GM23338 (cell line): ENCODE measurements around the gene ABCG8. TPM values are rescaled to one million over a fixed set of nuclear protein-coding genes. Genes with fewer than 3 reads are reported as not detected.

Source experiments
- ATAC-seq: fragments of 200-7000 bp; cut with Tn5 transposase; 3 replicates; pipeline ENCODE4 v1.9.1; 2020
- DNase-seq: peaks from one replicate; pipeline ENCODE4 v3.0.0-alpha.2; 2015; ENCODE audit warnings: low spot score
- H2AFZ ChIP-seq: fragments of 200-600 bp; sonication (generic); 2 replicates; pipeline ENCODE4 v1.8.0; 2016; ENCODE audit warnings: antibody characterized with exemption, mild to moderate bottlenecking, moderate library complexity
- H3F3A ChIP-seq: fragments of 200-600 bp; sonication (generic); replicated peaks from 2 replicates; pipeline ENCODE4 v1.8.0; 2017; ENCODE audit warnings: antibody characterized with exemption, mixed run types, low read depth
- H3K27ac ChIP-seq: fragments of 200-600 bp; sonication (generic); 2 replicates; pipeline ENCODE4 v1.6.1; 2016; ENCODE audit warnings: low read depth
- H3K27me3 ChIP-seq: fragments of 200-600 bp; sonication (generic); 2 replicates; pipeline ENCODE4 v1.8.0; 2016; ENCODE audit warnings: mild to moderate bottlenecking, mixed run types, moderate library complexity; ENCODE audit not compliant: insufficient read depth
- H3K36me3 ChIP-seq: fragments of 200-600 bp; sonication (generic); 2 replicates; pipeline ENCODE4 v1.8.0; 2016; ENCODE audit warnings: mild to moderate bottlenecking; ENCODE audit not compliant: insufficient read depth
- H3K4me1 ChIP-seq: fragments of 200-600 bp; sonication (generic); 2 replicates; pipeline ENCODE4 v1.8.0; 2016; ENCODE audit warnings: mild to moderate bottlenecking, moderate library complexity; ENCODE audit not compliant: insufficient read depth
- H3K4me2 ChIP-seq: fragments of 200-600 bp; sonication (generic); 2 replicates; pipeline ENCODE4 v1.7.1; 2017; ENCODE audit warnings: mixed run types
- H3K4me3 ChIP-seq: fragments of 200-600 bp; sonication (generic); 2 replicates; pipeline ENCODE4 v1.6.1; 2016; ENCODE audit warnings: mixed run types
- H3K79me2 ChIP-seq: fragments of 200-600 bp; sonication (generic); replicated peaks from 2 replicates; pipeline ENCODE4 v1.8.0; 2017; ENCODE audit warnings: mild to moderate bottlenecking; ENCODE audit not compliant: insufficient read depth
- H3K9me2 ChIP-seq: fragments of 200-600 bp; sonication (generic); 2 replicates; pipeline ENCODE4 v1.8.0; 2017; ENCODE audit not compliant: insufficient read depth
- H4K20me1 ChIP-seq: fragments of 200-600 bp; sonication (generic); replicated peaks from 2 replicates; pipeline ENCODE4 v1.8.0; 2017; ENCODE audit warnings: mild to moderate bottlenecking; ENCODE audit not compliant: insufficient read depth
- H3K27ac Mint-ChIP-seq: 2 replicates; pipeline ENCODE4 v1.8.0; 2020; ENCODE audit warnings: inconsistent platforms, mild to moderate bottlenecking, moderate library complexity, mixed read lengths
- H3K27me3 Mint-ChIP-seq: 3 replicates; pipeline ENCODE4 v1.8.0; 2022; ENCODE audit warnings: low read depth, mild to moderate bottlenecking, moderate library complexity, mixed read lengths, inconsistent platforms; ENCODE audit not compliant: insufficient read depth, poor library complexity
- H3K36me3 Mint-ChIP-seq: 3 replicates; pipeline ENCODE4 v1.8.0; 2021; ENCODE audit warnings: low read depth, mild to moderate bottlenecking, inconsistent platforms, moderate library complexity, mixed read lengths
- H3K4me1 Mint-ChIP-seq: 3 replicates; pipeline ENCODE4 v1.8.0; 2020; ENCODE audit warnings: mild to moderate bottlenecking, inconsistent platforms, mixed read lengths
- H3K4me3 Mint-ChIP-seq: 3 replicates; pipeline ENCODE4 v1.8.0; 2021; ENCODE audit warnings: moderate library complexity, mild to moderate bottlenecking, inconsistent platforms, mixed read lengths
- H3K9me3 Mint-ChIP-seq: 3 replicates; pipeline ENCODE4 v1.8.0; 2020; ENCODE audit warnings: moderate library complexity, mild to moderate bottlenecking, inconsistent platforms, mixed read lengths
- CREB1 ChIP-seq: fragments of 250-450 bp; sonication (Bioruptor Pico); IDR thresholded peaks from 2 replicates; pipeline ENCODE4 v1.5.0; 2020; ENCODE audit warnings: low read depth, mild to moderate bottlenecking, moderate library complexity
- EZH2 ChIP-seq: fragments of 200-600 bp; sonication (generic); IDR thresholded peaks from one replicate; pipeline ENCODE4 v1.8.0; 2017; ENCODE audit warnings: antibody characterized with exemption, mild to moderate bottlenecking, low read depth; ENCODE audit not compliant: unreplicated experiment
- EZH2phosphoT487 ChIP-seq: fragments of 200-600 bp; sonication (generic); IDR thresholded peaks from one replicate; pipeline ENCODE4 v1.8.1; 2018; ENCODE audit warnings: antibody characterized with exemption; ENCODE audit not compliant: unreplicated experiment
- JUNB ChIP-seq: IDR thresholded peaks from one replicate; pipeline ENCODE4 v1.6.1; 2016; ENCODE audit warnings: antibody characterized with exemption; ENCODE audit not compliant: unreplicated experiment
- NANOG ChIP-seq: IDR thresholded peaks from 2 replicates; pipeline ENCODE4 v1.6.1; 2016; ENCODE audit warnings: antibody characterized with exemption, borderline replicate concordance
- POLR2AphosphoS5 ChIP-seq: IDR thresholded peaks from 2 replicates; pipeline ENCODE4 v1.6.1; 2016; ENCODE audit warnings: antibody characterized with exemption, low read depth
- STAT1 ChIP-seq: IDR thresholded peaks from one replicate; pipeline ENCODE4 v1.6.1; 2016; ENCODE audit warnings: antibody characterized with exemption; ENCODE audit not compliant: unreplicated experiment
- ZNF114 ChIP-seq: fragments of 250-450 bp; sonication (Bioruptor Pico); IDR thresholded peaks from 2 replicates; pipeline ENCODE4 v1.5.0; 2020; ENCODE audit warnings: mild to moderate bottlenecking, moderate library complexity
- ZNF331 ChIP-seq: fragments of 250-450 bp; sonication (Bioruptor Pico); IDR thresholded peaks from 2 replicates; pipeline ENCODE4 v1.5.0; 2020; ENCODE audit warnings: low read depth, mild to moderate bottlenecking, moderate library complexity
- polyA plus RNA-seq: library from polyadenylated mRNA; unstranded; fragments of >200 nt; fragmentation: Nextera tagmentation; extraction: Ambion mirVana; gene quantifications from 2 replicates; pipeline ENCODE4 v1.2.1, GENCODE V29; 2016
- total RNA-seq: library from RNA; depleted of rRNA; stranded (reverse); fragments of >200 nt; shearing (Covaris generic); gene quantifications from 2 replicates; pipeline ENCODE4 v1.2.3, GENCODE V29; 2014
- TF ChIP-seq, protein P1 (sequence below): fragments of 250-450 bp; sonication (Bioruptor Pico); IDR thresholded peaks from 2 replicates; pipeline ENCODE4 v1.5.0; 2020; ENCODE audit warnings: mild to moderate bottlenecking, moderate library complexity
- TF ChIP-seq, protein P2 (sequence below): IDR thresholded peaks from 2 replicates; pipeline ENCODE4 v1.6.1; 2016; ENCODE audit warnings: antibody characterized with exemption
- TF ChIP-seq, protein P3 (sequence below): IDR thresholded peaks from one replicate; pipeline ENCODE4 v1.6.1; 2018; ENCODE audit warnings: antibody characterized with exemption; ENCODE audit not compliant: unreplicated experiment
- TF ChIP-seq, protein P4 (sequence below), 2 experiments: fragments of 200-600 bp in 1 of 2; sonication (generic) in 1 of 2; conservative IDR thresholded peaks; 2 replicates each; pipeline versions ENCODE4 v1.5.1 to v1.6.1; 2016 to 2017; ENCODE audit warnings: antibody characterized with exemption in 2 of 2, low read depth in 2 of 2, mild to moderate bottlenecking in 2 of 2, moderate library complexity in 1 of 2

The ABCG8 gene
- total and polyA plus RNA-seq, 2 experiments from 2014 or later, result 0.19 to 0.35 TPM

DNA sequence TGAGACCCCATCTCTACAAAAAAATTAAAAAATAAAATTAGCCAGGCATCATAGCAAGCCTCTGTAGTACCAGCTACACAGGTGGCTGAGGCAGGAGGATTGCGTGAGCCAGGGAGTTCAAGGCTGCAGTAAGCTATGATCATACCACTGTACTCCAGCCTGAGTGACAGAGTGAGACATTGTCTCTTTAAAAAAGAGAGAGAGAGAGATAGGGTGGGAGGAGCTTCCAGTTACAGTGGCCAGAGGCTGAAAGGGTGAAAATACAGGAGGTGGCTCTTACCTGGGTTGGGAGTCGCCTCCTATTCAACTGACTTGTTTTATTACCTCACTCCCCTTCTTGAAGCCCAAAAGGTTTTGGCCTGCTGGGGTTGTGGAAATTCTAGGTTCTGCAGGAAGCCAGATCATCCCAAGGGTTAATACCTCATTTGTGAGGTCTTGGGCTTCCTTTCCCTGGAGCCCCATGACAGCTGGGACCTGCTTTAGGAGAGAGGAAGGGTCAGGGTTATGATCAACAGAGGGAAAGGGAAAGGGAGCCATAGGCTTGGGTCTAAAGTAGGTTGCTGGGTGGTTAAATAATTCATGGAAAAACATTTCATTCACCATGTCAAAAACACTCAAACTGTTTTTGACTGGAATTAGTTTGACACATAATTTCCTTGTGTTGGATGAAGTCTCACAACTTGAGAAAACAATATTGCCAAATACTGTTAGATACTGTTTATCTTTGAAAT lies 47.6 kb upstream of the ABCG8 start:
- ATAC-seq, result no peak
- Histone ChIP-seq H3K4me1 (no peaks in the 10 kb centered on the region), H3K4me3 (no peak overlapping the region), H3K36me3 (no peaks in the 10 kb centered on the region), H3K79me2 (no peaks in the 10 kb centered on the region), H3F3A (no peaks in the 10 kb centered on the region), H3K9me2 (no peaks in the 10 kb centered on the region), H4K20me1 (no peaks in the 10 kb centered on the region), H3K27ac (no peak overlapping the region), H3K4me2 (no peak overlapping the region), H2AFZ (no peak overlapping the region), H3K27me3 (no peaks in the 10 kb centered on the region)
- Mint-ChIP-seq H3K4me1 (no peaks in the 10 kb centered on the region), H3K36me3 (no peaks in the 10 kb centered on the region), H3K27me3 (no peaks in the 10 kb centered on the region), H3K9me3 (no peaks in the 10 kb centered on the region), H3K4me3 (no peak overlapping the region), H3K27ac (no peak overlapping the region)
- no peak for DNase-seq
- TF ChIP-seq, protein P1, sequence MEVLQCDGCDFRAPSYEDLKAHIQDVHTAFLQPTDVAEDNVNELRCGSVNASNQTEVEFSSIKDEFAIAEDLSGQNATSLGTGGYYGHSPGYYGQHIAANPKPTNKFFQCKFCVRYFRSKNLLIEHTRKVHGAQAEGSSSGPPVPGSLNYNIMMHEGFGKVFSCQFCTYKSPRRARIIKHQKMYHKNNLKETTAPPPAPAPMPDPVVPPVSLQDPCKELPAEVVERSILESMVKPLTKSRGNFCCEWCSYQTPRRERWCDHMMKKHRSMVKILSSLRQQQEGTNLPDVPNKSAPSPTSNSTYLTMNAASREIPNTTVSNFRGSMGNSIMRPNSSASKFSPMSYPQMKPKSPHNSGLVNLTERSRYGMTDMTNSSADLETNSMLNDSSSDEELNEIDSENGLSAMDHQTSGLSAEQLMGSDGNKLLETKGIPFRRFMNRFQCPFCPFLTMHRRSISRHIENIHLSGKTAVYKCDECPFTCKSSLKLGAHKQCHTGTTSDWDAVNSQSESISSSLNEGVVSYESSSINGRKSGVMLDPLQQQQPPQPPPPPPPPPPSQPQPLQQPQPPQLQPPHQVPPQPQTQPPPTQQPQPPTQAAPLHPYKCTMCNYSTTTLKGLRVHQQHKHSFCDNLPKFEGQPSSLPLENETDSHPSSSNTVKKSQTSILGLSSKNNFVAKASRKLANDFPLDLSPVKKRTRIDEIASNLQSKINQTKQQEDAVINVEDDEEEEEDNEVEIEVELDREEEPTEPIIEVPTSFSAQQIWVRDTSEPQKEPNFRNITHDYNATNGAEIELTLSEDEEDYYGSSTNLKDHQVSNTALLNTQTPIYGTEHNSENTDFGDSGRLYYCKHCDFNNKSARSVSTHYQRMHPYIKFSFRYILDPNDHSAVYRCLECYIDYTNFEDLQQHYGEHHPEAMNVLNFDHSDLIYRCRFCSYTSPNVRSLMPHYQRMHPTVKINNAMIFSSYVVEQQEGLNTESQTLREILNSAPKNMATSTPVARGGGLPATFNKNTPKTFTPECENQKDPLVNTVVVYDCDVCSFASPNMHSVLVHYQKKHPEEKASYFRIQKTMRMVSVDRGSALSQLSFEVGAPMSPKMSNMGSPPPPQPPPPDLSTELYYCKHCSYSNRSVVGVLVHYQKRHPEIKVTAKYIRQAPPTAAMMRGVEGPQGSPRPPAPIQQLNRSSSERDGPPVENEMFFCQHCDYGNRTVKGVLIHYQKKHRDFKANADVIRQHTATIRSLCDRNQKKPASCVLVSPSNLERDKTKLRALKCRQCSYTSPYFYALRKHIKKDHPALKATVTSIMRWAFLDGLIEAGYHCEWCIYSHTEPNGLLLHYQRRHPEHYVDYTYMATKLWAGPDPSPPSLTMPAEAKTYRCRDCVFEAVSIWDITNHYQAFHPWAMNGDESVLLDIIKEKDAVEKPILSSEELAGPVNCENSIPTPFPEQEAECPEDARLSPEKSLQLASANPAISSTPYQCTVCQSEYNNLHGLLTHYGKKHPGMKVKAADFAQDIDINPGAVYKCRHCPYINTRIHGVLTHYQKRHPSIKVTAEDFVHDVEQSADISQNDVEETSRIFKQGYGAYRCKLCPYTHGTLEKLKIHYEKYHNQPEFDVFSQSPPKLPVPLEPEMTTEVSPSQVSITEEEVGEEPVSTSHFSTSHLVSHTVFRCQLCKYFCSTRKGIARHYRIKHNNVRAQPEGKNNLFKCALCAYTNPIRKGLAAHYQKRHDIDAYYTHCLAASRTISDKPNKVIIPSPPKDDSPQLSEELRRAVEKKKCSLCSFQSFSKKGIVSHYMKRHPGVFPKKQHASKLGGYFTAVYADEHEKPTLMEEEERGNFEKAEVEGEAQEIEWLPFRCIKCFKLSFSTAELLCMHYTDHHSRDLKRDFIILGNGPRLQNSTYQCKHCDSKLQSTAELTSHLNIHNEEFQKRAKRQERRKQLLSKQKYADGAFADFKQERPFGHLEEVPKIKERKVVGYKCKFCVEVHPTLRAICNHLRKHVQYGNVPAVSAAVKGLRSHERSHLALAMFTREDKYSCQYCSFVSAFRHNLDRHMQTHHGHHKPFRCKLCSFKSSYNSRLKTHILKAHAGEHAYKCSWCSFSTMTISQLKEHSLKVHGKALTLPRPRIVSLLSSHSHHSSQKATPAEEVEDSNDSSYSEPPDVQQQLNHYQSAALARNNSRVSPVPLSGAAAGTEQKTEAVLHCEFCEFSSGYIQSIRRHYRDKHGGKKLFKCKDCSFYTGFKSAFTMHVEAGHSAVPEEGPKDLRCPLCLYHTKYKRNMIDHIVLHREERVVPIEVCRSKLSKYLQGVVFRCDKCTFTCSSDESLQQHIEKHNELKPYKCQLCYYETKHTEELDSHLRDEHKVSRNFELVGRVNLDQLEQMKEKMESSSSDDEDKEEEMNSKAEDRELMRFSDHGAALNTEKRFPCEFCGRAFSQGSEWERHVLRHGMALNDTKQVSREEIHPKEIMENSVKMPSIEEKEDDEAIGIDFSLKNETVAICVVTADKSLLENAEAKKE (CRISPR knock-in tag), result no peak
- no peak for TF ChIP-seq STAT1
- TF ChIP-seq EZH2, result no peak
- TF ChIP-seq ZNF331 (CRISPR knock-in tag), result no peak
- TF ChIP-seq ZNF114 (CRISPR knock-in tag), result no peak
- no peak for TF ChIP-seq NANOG
- no peak for TF ChIP-seq CREB1 (CRISPR knock-in tag)
- TF ChIP-seq POLR2AphosphoS5, result no peak
- TF ChIP-seq JUNB, result no peak
- TF ChIP-seq EZH2phosphoT487, result no peak
- TF ChIP-seq, protein P2, sequence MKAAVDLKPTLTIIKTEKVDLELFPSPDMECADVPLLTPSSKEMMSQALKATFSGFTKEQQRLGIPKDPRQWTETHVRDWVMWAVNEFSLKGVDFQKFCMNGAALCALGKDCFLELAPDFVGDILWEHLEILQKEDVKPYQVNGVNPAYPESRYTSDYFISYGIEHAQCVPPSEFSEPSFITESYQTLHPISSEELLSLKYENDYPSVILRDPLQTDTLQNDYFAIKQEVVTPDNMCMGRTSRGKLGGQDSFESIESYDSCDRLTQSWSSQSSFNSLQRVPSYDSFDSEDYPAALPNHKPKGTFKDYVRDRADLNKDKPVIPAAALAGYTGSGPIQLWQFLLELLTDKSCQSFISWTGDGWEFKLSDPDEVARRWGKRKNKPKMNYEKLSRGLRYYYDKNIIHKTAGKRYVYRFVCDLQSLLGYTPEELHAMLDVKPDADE, result no peak
- TF ChIP-seq, protein P3, sequence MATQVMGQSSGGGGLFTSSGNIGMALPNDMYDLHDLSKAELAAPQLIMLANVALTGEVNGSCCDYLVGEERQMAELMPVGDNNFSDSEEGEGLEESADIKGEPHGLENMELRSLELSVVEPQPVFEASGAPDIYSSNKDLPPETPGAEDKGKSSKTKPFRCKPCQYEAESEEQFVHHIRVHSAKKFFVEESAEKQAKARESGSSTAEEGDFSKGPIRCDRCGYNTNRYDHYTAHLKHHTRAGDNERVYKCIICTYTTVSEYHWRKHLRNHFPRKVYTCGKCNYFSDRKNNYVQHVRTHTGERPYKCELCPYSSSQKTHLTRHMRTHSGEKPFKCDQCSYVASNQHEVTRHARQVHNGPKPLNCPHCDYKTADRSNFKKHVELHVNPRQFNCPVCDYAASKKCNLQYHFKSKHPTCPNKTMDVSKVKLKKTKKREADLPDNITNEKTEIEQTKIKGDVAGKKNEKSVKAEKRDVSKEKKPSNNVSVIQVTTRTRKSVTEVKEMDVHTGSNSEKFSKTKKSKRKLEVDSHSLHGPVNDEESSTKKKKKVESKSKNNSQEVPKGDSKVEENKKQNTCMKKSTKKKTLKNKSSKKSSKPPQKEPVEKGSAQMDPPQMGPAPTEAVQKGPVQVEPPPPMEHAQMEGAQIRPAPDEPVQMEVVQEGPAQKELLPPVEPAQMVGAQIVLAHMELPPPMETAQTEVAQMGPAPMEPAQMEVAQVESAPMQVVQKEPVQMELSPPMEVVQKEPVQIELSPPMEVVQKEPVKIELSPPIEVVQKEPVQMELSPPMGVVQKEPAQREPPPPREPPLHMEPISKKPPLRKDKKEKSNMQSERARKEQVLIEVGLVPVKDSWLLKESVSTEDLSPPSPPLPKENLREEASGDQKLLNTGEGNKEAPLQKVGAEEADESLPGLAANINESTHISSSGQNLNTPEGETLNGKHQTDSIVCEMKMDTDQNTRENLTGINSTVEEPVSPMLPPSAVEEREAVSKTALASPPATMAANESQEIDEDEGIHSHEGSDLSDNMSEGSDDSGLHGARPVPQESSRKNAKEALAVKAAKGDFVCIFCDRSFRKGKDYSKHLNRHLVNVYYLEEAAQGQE, result no peak
- TF ChIP-seq, protein P4, sequence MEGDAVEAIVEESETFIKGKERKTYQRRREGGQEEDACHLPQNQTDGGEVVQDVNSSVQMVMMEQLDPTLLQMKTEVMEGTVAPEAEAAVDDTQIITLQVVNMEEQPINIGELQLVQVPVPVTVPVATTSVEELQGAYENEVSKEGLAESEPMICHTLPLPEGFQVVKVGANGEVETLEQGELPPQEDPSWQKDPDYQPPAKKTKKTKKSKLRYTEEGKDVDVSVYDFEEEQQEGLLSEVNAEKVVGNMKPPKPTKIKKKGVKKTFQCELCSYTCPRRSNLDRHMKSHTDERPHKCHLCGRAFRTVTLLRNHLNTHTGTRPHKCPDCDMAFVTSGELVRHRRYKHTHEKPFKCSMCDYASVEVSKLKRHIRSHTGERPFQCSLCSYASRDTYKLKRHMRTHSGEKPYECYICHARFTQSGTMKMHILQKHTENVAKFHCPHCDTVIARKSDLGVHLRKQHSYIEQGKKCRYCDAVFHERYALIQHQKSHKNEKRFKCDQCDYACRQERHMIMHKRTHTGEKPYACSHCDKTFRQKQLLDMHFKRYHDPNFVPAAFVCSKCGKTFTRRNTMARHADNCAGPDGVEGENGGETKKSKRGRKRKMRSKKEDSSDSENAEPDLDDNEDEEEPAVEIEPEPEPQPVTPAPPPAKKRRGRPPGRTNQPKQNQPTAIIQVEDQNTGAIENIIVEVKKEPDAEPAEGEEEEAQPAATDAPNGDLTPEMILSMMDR (conservative IDR thresholded peaks at IDR 0.05; ENCODE audit: low read depth in 2 of 2), result no peak
